ENCODE measurements around the gene CABCOCO1.

CABCOCO1 gene

DNA sequence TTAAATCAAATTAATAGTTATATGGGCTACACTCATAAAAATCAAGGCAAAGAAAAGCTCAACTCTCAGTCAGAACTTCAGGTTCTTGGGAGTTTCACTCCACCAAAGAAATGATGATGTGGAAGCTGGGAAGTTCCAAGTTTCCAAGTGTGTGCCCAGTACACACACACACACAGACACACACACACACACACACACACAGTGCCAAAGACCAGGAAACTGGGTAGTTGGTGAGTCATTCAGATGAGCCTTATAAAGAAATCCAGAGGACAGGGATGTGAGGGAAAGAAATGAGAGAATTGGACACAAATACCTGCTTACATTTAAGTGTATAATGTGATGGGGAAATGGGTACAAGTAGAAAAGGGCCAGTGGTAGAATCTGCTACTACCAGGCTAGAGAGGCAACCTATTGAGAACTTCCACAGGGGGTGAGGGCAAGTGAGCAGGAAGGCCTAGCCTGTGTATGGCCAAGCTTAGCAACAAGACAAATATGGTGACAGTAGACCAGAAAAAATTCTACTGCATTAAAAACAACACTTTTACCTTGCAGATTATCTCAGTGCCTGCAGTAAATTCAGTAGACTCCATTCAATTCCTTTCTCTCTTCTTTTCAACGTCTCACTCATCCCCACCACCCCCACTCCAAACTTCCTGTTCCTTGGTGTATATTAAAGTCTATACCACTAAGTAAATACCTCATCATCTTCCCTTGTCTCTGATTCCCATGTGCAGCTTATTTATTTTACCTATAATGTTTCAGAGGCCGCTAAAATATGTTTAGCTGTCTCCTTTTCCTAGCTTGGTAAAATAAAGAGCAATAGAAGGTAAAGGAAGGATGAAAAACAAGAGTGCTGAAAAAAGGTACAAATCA lies 95.0 kb downstream of the CABCOCO1 start:
- no peak for DNase-seq

DNA sequence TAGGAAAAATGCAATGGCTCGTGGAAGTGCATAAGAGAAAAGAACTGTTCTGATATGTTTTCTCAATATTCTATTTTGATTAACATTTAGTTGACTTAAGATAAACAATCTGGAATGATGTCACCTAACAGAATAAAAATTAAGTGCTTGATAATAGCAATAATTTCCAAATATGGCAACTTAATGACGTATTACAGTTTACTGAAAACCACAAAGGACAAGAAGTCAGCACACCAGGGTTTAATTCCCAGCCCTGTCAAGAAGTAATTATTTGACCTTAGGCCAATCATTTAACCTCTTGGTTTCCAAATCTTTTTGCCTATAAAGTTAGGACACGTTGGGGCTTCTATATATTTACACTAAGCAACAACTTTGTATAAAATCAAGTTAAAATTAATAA lies 95.7 kb downstream of the CABCOCO1 start:
- DNase-seq: no peak

DNA sequence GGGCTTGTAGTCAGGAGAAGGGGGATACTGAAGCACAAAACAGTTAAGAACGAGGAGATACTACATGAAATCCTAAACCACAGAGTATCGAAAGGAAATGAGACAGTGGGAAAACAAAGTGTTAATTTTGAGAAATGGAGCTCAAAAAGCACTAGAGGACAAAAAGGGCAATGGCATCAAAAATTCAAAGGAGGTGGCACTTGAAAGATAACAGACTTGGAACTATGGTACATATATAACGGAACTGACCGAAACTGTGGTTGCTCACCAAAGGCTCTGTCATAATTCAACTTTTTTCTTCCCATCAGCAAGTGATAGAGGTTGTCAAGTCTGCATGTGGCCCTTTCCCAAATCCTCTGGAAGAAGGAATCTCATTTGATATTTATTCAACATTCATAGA lies 97.0 kb downstream of the CABCOCO1 start:
- DNase-seq: no peak

DNA sequence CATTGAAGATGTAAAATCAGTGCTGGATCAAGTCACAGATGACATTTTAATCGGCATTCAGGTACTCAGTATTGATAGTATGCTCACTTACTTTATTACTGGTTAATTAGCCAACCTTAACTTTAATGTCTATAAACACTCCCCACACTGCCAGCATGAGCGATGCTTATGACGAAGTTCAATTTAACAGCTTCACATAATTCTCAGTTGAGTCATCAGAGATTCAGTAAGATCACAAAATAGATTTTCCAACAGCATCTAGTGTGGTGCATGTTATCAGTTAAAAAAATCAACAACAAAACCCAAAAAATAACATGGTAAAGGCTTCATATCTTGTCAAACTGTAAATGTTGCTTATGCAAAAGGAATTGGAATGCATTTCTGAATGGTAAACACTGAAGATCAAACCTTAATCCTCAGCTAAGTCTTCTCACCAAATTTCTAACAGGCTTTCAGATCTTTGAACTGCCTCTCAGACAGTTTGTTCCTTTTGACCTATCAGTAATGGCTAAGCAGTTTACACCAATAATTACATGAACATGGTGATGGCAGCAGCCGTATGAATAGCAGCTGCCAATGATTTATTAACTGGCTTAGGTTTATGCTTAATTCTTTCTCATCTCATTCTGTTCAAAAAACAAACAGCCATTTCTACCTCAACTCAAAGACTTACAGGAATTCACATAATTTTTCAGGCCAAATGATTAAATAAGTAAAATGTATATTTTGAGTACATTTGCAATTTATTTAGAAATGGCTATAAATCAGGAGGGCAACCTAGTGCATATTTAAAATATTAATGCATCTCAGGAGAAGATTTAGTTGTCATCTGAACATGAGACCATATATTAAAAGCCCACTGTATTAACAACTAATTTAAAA lies 98.5 kb downstream of the CABCOCO1 start:
- DNase-seq: no peak

DNA sequence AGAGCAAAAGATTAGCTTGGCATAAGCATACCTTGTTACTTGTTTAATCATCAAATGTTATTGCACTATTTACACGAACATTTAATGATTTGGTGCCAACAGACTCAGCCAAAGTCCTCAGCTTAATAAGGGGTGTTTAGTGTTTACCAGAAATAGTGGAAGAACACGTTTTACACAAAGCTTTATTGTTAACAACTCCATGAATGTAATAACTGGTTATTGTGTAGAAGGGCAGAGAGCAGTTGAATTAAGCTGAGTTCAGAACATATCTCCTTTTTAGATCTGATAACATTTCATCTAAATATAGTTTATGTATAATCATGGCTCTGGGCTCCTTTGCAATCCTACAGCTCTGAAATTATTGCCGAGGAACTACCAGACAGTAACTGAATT lies 99.1 kb downstream of the CABCOCO1 start:
- DNase-seq: no peak

DNA sequence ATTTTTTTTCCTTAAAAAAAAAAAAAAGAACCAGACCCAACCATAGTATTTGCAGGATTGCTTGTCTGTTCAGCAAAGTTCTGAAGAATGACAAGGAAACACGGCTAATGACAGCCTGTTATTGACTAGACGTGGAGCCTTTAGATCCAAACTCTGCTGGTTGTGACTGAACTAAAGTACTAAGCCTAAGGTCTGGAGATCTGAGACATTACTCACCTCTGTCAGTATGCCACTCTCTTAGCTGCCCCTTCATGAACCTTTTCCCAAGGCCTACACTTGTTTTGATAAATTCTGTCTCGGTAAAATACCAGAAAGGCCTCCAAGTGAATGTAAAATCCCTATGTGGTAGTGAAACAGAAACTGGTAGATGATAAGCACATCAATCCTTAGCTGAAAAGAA lies 101.0 kb downstream of the CABCOCO1 start:
- no peak for DNase-seq

DNA sequence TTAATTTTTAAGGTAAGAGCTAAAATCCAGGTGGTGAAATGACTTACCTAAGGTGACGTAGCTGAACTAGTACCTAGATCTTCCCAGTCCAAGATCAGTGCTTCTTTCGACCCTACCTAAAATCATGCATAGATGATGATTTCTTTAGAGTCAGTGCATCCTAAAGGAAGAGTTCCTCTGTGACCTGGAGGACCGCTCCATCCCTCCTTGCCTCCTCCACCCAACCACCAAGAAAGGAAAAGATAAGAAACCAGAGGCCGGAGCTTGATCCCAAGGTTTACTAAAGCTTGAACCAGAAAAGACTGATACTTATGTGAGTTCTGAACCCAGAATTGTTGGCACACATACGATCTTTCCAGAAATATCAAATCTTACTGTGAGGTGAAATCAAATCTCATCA lies 101.8 kb downstream of the CABCOCO1 start:
- no peak for DNase-seq

DNA sequence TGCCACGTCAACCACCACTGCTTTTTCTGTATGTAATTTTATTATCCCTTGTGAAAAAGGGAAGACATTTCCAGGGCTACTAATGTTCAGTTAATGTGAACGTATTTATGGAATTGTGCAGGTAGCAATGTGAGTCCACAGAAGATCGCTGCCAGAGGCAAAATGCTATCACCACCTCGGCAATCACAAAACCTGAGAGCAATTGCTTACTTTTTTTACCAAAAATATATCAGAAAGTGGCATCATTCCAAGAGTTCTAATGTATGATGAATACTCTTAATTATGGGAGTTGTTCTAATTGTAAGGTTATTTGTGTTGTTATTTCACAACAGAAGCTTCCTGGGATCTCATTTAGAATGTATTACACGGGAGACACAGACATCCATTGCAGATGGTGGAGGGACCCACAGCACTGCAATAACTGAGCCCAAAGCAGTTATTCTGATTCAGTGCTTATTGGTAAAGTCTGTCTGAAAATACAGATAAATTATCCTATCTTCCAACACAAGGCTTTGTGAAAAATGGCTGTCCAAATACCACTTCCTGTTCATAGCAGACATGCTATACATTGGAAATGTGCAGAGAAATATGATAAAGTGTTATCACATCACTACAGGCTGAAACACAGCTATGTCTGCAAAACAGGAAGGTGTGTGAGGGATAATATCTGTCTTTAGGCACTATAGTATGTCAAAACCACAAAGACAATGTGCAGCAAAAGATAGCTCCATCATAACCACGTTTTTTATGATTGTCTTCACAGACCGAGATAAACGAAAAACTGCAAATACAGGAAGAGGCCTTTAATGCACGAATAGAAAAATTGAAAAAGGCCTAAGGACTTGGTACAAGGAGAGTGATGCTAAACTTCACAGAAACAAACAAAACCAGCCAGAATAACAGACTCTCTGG lies 102.7 kb downstream of the CABCOCO1 start:
- DNase-seq: no peak

DNA sequence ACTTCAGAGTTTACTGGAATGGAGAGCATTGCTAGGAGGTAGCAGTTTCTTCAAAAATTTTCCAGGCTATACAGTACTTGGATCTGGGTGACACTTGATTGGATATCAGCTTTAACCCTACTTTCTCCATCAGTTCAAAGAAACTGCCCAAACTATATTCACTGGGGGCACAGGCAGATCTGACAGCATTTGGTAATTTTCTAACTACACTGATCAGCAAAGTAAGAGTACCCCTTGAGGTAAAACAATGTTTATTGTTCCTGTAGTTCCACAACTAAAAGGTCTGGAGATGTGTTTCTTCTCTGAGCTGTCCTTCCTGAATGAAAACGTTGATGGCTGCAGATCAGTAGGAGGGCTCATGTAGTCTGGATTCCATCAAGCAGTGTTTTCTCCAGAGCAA lies 104.2 kb downstream of the CABCOCO1 start:
- DNase-seq: no peak

DNA sequence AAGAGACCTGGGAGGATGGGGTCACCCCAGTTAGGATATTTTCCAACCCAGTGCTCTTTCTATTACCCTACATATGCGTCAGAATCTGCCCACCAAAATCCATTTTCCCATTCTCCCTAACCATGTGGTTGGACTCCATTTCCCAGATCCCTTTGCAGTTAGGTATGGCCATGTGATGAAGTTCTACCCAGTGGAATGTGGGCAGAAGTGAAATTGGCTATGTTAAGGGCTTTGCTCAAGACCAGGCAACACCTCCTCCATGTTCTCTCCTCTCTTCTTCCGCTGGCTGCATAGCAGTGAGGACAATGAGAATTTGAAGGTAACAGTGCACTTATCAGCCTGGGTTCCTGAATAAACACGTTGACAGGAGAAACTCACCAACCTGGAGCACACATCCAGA lies 111.3 kb downstream of the CABCOCO1 start:
- DNase-seq: no peak

DNA sequence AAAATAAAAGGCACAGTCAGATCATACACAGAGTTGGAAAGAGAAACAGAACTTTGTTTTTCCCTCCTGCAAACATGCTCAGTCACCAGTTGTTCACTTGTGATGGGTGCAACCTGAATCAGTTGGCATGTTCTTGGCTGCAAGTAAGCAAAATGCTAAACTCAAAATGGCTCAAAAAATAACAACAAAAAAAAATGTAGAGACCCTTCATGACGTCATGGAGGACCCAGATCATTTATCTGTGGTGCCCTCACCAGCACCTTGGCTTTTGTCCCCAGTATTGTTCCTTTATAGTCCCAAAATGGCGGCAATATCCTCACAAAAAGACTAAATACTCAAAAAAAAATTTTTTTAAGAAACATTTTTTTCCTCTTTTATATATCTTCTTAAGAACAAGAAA lies 112.4 kb downstream of the CABCOCO1 start:
- DNase-seq: no peak

DNA sequence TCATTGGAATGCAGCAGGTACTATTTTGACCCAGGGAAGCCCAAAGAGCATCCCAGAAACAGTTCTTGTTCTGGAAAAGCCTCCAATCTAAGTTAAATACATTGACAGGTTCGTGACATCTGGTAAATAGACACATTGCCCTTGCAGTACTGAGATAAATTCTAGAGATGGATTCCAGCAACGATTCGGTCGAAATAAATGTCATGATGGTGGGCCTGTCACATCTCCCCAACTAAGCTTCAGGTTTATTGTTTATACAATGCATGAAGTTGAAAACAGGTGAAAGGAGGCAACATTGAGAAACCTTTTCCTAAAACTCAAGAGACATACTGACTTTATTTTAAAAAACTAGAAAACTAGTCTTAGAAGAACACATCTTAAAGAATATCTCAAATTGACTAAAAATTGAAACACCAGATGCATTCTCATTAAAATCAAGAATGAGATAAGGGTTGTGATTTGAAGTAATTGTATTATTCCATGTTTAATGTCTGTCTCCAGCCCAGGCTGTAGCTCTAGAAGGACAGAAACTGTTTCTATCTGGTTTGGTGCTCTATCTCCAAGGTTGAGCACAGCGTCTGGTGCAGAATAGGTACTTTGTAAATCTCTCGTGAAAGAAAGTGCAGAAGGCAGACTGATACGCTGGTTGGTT lies 114.0 kb downstream of the CABCOCO1 start:
- no peak for DNase-seq

DNA sequence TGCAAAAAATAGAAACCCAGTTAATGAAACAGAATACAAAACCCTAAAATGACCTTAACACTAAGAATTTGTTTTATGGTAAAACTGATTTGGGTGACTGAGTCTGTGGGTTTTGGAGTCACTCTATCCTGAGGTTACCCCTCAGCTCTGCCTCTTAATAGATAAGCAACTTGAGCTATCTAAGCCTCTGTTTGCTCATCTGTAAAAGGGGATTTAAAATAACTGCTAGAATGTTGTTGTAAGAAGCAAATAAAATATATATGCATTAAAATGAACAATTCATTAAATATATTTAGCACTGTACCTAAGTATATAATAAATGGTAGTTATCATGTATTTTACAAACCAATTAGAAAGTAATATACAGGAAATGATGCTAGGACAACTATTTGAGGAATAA lies 115.4 kb downstream of the CABCOCO1 start:
- no peak for DNase-seq

DNA sequence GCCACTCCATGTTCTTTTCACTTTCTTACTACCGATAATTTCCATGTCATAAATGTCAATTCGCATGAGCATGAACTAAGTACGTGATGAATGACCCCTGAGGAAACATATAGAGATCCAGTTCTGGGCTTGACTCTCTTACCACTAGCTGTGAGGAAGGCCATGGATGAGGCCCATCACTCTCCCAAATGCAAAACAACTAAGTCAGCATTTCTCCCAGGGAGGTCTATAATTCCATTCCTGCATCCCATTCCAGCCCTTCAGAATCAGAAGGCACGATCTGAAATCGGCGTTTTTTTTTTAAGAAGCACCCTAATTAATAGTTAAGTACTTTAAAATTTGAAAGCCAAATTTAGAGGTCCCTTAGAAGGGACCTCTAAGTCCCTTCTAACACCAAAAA lies 116.5 kb downstream of the CABCOCO1 start:
- DNase-seq: no peak

DNA sequence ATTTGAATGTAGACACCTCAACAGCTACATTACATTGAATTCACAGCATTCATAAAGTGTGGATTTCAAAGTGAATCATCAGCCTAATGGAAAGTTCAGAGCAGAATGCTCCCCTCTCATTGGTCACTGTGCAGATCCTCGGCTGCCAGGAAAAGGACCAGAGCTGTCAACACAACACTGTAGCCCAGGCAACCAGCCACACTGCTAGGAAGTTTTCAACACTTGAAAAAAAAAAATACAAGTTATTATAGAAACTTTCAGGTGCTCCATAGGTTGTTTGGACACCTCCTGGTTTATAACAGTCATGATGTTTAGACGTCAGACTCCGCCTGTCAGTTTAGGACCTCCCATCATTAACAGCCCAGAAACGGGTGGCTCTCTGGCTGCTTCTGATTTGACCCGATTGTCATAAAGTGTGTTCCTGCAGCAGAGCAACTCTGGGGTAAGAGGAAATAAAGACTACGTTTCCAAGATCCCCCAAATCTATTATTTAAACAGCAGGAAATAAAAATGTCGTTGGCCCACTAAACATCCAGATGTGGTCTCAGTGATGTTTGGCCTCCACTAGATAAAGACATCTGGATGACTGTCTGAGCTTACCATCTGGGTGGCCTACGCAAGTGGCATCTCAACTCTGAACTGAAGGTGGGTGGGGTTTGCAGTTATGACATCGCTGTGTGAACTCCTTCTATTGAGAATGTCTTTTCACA lies 117.4 kb downstream of the CABCOCO1 start:
- no peak for DNase-seq

DNA sequence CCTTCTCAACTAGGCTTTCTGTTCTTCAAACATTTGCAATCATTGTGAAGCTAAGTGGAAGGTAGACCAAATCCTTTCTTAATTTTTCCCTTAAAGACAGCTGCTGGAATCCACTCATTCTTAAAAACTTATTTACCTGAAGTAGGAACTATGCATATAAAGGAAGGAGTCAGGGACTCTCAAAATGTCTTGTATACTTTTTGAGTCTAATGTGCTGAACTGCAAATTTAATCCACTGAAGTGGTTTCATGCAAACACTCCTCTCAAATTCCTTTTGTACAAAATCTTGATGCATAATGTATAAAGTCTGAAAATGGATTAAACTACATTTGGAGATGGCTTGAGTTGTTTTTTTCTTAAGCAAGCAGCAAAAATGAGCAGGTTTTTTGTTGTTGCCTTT lies 118.0 kb downstream of the CABCOCO1 start:
- DNase-seq: no peak

DNA sequence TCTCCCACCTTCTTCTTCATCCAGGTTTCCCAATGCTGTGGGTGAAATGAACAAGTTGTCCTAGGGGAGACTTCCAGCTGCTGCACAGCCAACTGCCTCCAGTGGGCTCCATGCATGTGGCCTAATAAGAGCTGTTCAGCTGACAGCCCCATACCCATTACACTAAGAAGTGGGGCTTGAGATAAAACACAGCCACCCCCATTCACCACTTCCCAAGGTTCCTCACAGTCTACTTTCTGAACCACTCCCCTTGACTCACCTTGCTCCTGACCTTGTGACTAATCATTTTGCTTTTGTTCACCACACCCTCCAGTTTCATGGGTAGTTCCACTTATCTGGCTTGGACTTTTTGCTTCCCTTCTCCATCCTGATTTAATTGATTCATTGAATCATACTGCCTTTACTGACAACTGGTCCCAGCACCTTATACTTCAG lies 119.3 kb downstream of the CABCOCO1 start:
- no peak for DNase-seq

DNA sequence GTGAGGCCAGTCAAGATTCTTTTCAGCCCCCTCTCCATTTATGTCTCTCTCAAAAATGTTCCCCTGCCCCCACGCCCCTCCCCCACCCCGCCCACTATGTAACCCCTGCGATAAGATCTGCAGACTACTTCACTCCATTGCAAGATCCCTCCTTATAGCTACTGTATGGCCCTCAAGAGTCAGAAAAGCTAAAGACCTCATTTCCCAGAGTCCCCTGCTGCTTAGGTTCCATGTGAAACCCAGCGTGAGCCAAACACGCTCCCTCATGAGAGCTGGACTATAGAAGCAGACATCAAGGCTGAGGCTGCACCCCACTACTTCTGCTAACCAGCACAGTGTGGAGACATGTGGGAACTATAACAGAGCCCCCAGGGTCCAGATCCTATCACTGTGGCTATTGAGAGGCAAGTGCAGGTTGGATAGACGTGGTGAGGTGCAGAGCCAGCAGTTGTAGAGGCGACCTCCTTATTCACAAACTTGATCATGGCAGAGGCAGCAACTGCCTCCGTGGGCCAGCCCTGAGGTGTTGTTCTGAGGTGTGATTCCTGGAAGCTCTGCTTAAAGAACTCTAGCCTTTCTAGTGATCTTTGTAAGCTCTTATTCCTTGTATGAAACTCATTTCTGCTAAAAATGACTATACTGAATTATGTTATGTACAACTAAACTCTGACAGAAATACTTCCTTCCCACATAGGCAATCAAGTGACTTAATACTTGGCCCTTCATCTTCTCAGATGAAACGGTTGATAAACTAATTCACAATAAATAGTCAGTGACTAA lies 121.8 kb downstream of the CABCOCO1 start:
- DNase-seq: no peak

DNA sequence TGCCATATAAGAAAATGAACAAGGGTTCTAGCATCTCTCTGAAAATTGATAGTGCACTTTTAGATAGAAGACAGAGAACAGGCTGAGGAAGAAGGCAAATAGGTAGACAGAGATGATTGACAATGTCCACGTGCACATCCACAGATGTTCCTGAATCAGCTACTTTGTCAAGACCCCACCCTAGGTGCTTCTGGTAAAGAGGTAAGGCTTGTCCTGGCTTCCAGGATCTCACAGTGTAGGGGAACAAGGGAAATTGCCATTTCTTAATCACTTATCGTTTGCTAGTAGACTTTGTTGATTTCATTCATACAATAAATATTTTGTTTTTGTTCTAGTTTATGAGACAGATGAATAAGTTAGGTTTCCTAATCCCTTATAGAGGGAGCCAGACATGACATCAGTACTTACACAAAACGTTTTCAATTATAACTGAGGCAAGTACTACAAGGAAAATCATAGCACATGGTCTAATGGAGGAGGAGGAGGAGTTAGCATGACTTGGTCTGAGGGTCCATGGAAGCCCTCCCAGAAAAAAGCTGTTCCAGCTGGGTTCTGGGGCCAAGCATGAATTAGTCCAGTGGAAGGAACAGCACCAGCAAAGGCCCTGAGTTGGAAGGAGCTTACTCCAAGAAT lies 122.9 kb downstream of the CABCOCO1 start:
- DNase-seq: no peak

DNA sequence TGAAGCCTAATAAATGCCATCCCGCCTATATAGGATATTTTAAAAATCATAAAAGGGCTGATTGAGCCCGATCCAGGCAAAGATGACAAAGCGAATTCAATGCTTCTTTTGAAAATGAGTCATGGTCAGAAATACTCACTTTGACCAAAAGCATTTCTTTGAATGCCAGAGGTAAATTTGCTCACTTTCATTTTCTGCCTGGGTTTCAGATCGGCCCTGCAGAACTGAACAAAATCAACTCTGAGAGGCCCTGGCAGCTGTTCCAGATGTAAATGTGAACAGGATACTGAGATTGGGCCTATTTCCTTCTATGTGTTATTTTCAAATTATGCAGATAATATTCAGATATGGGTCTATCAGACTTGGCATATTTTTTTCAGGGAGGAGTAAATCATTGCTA lies 124.0 kb downstream of the CABCOCO1 start:
- no peak for DNase-seq

Data from NCI-H187 treated with DMSO at 0.1 percent for 48 hours (cell line).